ENCODE data around the gene DNER. TPM values are rescaled to one million over a fixed set of nuclear protein-coding genes. Genes with fewer than 3 reads are reported as not detected.

DNER gene
- polyA plus RNA-seq, 1 of the 3 experiments (the other 2 are of a cell fraction): 1.4 TPM

DNA sequence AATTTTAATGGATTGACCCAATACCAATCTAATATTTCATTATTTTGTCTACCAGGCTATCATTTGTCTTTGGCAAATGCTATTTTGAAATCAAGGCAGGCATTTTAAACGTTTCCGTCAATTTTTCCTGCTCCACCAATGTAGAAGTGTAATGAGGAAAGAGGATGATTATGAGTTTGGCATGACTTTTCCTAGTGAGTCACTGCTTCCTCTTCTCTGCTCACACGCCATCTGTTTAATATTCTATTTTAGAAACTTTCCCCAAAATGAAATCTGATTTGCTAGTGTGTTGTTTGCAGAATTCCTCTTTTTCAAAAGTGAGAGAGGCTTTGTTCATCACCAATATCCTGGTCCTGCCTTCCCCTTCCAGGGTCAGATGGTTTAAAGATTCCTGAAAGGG lies 400.8 kb downstream of the DNER start:
- no peaks in the 10 kb centered on the region for H3K79me2 ChIP-seq (ENCODE audit: insufficient read depth)
- no peak for DNase-seq
- no peaks in the 10 kb centered on the region for H4K20me1 ChIP-seq (ENCODE audit: insufficient read depth)
- H3F3A ChIP-seq (replicated peaks; ENCODE audit: insufficient read depth): no peaks in the 10 kb centered on the region
- H3K27ac ChIP-seq (ENCODE audit: low read depth in 2 of 2, low read length in 1 of 2): no peak overlapping the region
- H3K4me3 ChIP-seq (ENCODE audit: low read depth in 2 of 2, low read length in 1 of 2): no peak overlapping the region
- no peak overlapping the region for H3K4me2 ChIP-seq
- no peaks in the 10 kb centered on the region for H3K27me3 ChIP-seq (ENCODE audit: insufficient read depth)
- no peaks in the 10 kb centered on the region for H3K9me3 ChIP-seq
- WGBS (ENCODE audit: low lambda C conversion rate): 48% methylated on average over 3 of the region's 3 CpGs
- H2AFZ ChIP-seq (ENCODE audit: low read depth): no peak overlapping the region
- ChIA-PET CTCF (no interaction called here), POLR2A (no interaction called here)
- no peaks in the 10 kb centered on the region for H3K4me1 ChIP-seq (ENCODE audit: control insufficient read depth in 1 of 2, insufficient read depth in 2 of 2, low read depth in 1 of 2, low read length in 1 of 2)
- H3K36me3 ChIP-seq (replicated peaks in 1 of 2; ENCODE audit: control insufficient read depth in 1 of 2, insufficient read depth in 2 of 2, low read length in 1 of 2): no peaks in the 10 kb centered on the region
- no peaks in the 10 kb centered on the region for H3K9me2 ChIP-seq
- H3K9ac ChIP-seq: no peak overlapping the region
- no peak for TF ChIP-seq RAD21 (IDR thresholded peaks at IDR 0.05; ENCODE audit: low read length)
- TF ChIP-seq, protein P1, sequence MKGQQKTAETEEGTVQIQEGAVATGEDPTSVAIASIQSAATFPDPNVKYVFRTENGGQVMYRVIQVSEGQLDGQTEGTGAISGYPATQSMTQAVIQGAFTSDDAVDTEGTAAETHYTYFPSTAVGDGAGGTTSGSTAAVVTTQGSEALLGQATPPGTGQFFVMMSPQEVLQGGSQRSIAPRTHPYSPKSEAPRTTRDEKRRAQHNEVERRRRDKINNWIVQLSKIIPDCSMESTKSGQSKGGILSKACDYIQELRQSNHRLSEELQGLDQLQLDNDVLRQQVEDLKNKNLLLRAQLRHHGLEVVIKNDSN (IDR thresholded peaks at IDR 0.05; ENCODE audit: borderline replicate concordance, low read depth): no peak
- TF ChIP-seq, protein P2, sequence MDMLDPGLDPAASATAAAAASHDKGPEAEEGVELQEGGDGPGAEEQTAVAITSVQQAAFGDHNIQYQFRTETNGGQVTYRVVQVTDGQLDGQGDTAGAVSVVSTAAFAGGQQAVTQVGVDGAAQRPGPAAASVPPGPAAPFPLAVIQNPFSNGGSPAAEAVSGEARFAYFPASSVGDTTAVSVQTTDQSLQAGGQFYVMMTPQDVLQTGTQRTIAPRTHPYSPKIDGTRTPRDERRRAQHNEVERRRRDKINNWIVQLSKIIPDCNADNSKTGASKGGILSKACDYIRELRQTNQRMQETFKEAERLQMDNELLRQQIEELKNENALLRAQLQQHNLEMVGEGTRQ (IDR thresholded peaks at IDR 0.05; ENCODE audit: borderline replicate concordance, low read depth, low read length): no peak
- TF ChIP-seq, protein P3, sequence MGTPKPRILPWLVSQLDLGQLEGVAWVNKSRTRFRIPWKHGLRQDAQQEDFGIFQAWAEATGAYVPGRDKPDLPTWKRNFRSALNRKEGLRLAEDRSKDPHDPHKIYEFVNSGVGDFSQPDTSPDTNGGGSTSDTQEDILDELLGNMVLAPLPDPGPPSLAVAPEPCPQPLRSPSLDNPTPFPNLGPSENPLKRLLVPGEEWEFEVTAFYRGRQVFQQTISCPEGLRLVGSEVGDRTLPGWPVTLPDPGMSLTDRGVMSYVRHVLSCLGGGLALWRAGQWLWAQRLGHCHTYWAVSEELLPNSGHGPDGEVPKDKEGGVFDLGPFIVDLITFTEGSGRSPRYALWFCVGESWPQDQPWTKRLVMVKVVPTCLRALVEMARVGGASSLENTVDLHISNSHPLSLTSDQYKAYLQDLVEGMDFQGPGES (IDR thresholded peaks at IDR 0.05; ENCODE audit: low read depth, low read length): no peak
- no peak for TF ChIP-seq POLR2AphosphoS5 (IDR thresholded peaks at IDR 0.05; ENCODE audit: low read depth, low read length)
- TF ChIP-seq TCF12 (IDR thresholded peaks at IDR 0.05): no peak
- TF ChIP-seq, protein P4, sequence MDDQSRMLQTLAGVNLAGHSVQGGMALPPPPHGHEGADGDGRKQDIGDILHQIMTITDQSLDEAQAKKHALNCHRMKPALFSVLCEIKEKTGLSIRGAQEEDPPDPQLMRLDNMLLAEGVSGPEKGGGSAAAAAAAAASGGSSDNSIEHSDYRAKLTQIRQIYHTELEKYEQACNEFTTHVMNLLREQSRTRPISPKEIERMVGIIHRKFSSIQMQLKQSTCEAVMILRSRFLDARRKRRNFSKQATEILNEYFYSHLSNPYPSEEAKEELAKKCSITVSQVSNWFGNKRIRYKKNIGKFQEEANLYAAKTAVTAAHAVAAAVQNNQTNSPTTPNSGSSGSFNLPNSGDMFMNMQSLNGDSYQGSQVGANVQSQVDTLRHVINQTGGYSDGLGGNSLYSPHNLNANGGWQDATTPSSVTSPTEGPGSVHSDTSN (IDR thresholded peaks at IDR 0.05): no peak
- TF ChIP-seq RFX5 (IDR thresholded peaks at IDR 0.05; ENCODE audit: low read length): no peak

Small RNA genes lying within 50 kb of the gene (small RNA-seq; reads per million reads assigned to genes)
- gene RNU7-9P: 0 to 2.3 (median 0.10) reads per million in 7 experiments

Other genes with a start within 250 kb of the DNER start
- gene TRIP12, start 207.5 kb upstream of the DNER start, polyA plus RNA-seq (2012; rRNA removed): 30.3 and 47.5 TPM in 2 replicates
- gene FBXO36, start 207.9 kb upstream of the DNER start, polyA plus RNA-seq (2012; rRNA removed): 3.9 and 5.7 TPM in 2 replicates